Type B pancreatic cell (in vitro differentiated cells): Measurements from ENCODE around the gene ETDC. TPM values are rescaled to one million over a fixed set of nuclear protein-coding genes. Genes with fewer than 3 reads are reported as not detected.
A peak's percentile ranks its signal among the peaks of the same experiment; 100 is the strongest.
"Not testable (repeated sequence)": the region's sequence is repeated elsewhere in the genome, so short reads cannot be mapped to it uniquely, and the experiment has no call there.

Source experiments
- DNase-seq: peaks from one replicate; pipeline ENCODE4 v3.0.0; 2021; ENCODE audit warnings: mixed read lengths; ENCODE audit not compliant: unreplicated experiment; ENCODE audit errors: extremely low spot score
- H3K27ac Mint-ChIP-seq: 2 replicates; pipeline ENCODE4 v1.8.0; 2021; ENCODE audit warnings: mild to moderate bottlenecking, mixed read lengths
- H3K27me3 Mint-ChIP-seq: 2 replicates; pipeline ENCODE4 v1.8.0; 2021; ENCODE audit warnings: mixed read lengths
- H3K36me3 Mint-ChIP-seq: 2 replicates; pipeline ENCODE4 v1.8.0; 2021; ENCODE audit warnings: mixed read lengths
- H3K4me1 Mint-ChIP-seq: one replicate; pipeline ENCODE4 v1.8.0; 2021; ENCODE audit warnings: mixed read lengths; ENCODE audit not compliant: unreplicated experiment
- H3K4me3 Mint-ChIP-seq: 2 replicates; pipeline ENCODE4 v1.8.0; 2021; ENCODE audit warnings: mild to moderate bottlenecking, mixed read lengths
- H3K9me3 Mint-ChIP-seq: 2 replicates; pipeline ENCODE4 v1.8.0; 2021; ENCODE audit warnings: mixed read lengths
- long read RNA-seq: library from polyadenylated mRNA; unstranded; transcript quantifications from one replicate; pipeline ENCODE4 v2.0.0, GENCODE V29; 2020
- total RNA-seq: library from RNA; stranded (reverse); gene quantifications from 2 replicates; pipeline ENCODE4 v1.2.1, GENCODE V29; 2021; ENCODE audit warnings: low replicate concordance
- TF ChIP-seq, protein P1 (sequence below): fragments of 200-600 bp; sonication (generic); conservative IDR thresholded peaks from 2 replicates; pipeline ENCODE4 v1.5.0; 2021; ENCODE audit warnings: antibody characterized with exemption, mild to moderate bottlenecking

Gene ETDC
- total RNA-seq, result not detected in 2 replicates
- long read RNA-seq, result 0 reads

GRCh38 chrX:135309430-135309923, at the start of gene ETDC:
TSS of gene ETDC (plus strand) at chrX:135309480. CDS start at chrX:135309480, 0 bp downstream.
- no peak for DNase-seq
- H3K27me3 Mint-ChIP-seq, result no peaks in the 10 kb centered on the region
- TF ChIP-seq, protein P1, sequence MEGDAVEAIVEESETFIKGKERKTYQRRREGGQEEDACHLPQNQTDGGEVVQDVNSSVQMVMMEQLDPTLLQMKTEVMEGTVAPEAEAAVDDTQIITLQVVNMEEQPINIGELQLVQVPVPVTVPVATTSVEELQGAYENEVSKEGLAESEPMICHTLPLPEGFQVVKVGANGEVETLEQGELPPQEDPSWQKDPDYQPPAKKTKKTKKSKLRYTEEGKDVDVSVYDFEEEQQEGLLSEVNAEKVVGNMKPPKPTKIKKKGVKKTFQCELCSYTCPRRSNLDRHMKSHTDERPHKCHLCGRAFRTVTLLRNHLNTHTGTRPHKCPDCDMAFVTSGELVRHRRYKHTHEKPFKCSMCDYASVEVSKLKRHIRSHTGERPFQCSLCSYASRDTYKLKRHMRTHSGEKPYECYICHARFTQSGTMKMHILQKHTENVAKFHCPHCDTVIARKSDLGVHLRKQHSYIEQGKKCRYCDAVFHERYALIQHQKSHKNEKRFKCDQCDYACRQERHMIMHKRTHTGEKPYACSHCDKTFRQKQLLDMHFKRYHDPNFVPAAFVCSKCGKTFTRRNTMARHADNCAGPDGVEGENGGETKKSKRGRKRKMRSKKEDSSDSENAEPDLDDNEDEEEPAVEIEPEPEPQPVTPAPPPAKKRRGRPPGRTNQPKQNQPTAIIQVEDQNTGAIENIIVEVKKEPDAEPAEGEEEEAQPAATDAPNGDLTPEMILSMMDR, result no peak
- H3K27ac Mint-ChIP-seq, result no peak within 1 kb of the TSS
- peaks cover 9% of the 10 kb centered on the region for H3K9me3 Mint-ChIP-seq
- H3K4me3 Mint-ChIP-seq, result no peak within 1 kb of the TSS
- no peaks in the 10 kb centered on the region for H3K4me1 Mint-ChIP-seq
- H3K36me3 Mint-ChIP-seq, result no peaks in the 10 kb centered on the region

DNA sequence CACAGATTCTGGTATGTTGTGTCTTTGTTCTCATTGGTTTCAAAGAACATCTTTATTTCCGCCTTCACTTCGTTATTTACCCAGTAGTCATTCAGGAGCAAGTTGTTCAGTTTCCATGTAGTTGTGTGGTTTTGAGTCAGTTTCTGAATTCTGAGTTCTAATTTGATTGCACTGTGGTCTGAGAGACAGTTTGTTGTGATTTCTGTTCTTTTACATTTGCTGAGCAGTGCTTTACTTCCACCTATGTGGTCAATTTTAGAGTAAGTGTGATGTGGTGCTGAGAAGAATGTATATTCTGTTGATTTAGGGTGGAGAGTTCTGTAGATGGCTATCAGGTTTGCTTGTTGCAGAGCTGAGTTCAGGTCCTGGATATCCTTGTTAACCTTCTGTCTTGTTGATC, 48.3 kb upstream of the ETDC start:
- not testable (repeated sequence) for H3K4me3 Mint-ChIP-seq, H3K9me3 Mint-ChIP-seq, H3K27me3 Mint-ChIP-seq, H3K4me1 Mint-ChIP-seq, DNase-seq, H3K27ac Mint-ChIP-seq, H3K36me3 Mint-ChIP-seq

DNA sequence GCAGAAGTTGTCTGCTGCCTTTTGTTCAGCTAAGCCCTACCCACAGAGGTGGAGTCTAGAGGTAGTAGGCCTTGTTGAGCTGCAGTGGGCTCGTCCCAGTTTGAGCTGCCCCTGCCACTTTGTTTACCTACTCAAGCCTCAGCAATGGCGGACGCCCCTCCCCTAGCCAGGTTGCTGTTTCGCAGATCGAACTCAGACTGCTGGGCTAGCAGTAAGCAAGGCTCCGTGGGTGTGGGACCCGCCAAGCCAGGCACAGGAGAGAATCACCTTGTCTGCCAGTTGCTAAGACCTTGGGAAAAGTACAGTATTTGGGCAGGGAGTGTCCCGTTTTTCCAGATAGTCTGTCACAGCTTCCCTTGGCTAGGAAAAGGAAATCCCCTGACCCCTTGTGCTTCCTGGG, 45.9 kb upstream of the ETDC start:
- H3K9me3 Mint-ChIP-seq, H3K27ac Mint-ChIP-seq, H3K4me1 Mint-ChIP-seq, DNase-seq, H3K27me3 Mint-ChIP-seq, H3K4me3 Mint-ChIP-seq, H3K36me3 Mint-ChIP-seq: not testable (repeated sequence)

DNA sequence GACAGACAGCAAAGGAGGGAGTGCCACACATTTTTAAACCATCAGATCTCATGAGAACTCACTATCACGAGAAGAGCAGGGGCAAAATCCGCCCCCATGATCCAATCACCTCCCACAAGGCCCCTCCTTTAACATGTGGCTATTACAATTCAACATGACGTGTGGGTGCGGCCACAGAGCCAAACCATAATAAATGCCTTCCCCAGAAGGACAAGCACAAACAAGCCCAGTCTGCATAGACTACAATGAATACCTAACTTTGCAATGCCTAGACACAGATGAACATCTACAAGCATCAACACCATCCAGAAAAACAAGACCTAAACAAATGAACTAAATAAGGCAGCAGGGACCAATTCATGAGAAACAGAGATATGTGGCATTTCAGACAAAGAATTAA, 45.1 kb upstream of the ETDC start:
- Mint-ChIP-seq H3K4me1 (no peaks in the 10 kb centered on the region), H3K27me3 (no peaks in the 10 kb centered on the region), H3K9me3 (peaks cover 9% of the 10 kb centered on the region), H3K27ac (peak overlapping the region; percentile 21), H3K4me3 (no peak overlapping the region), H3K36me3 (peaks cover 3% of the 10 kb centered on the region)
- TF ChIP-seq, protein P1, result no peak
- no peak for DNase-seq

- H3K9me3 Mint-ChIP-seq, result peaks cover 8% of the 10 kb centered on the region
- no peaks in the 10 kb centered on the region for H3K27me3 Mint-ChIP-seq
- no peaks in the 10 kb centered on the region for H3K4me1 Mint-ChIP-seq
- no peak overlapping the region for H3K27ac Mint-ChIP-seq
- TF ChIP-seq, protein P1, result no peak
- no peak for DNase-seq
- no peaks in the 10 kb centered on the region for H3K36me3 Mint-ChIP-seq
- H3K4me3 Mint-ChIP-seq, result no peak overlapping the region
These were observed 36.1 kb upstream of the ETDC start for GRCh38 chrX:135273162-135273561.

- Mint-ChIP-seq H3K36me3 (no peaks in the 10 kb centered on the region), H3K4me1 (no peaks in the 10 kb centered on the region), H3K27ac (no peak overlapping the region), H3K9me3 (peaks cover 22% of the 10 kb centered on the region), H3K27me3 (no peaks in the 10 kb centered on the region), H3K4me3 (no peak overlapping the region)
- TF ChIP-seq, protein P1, result no peak
- no peak for DNase-seq
These were observed 33.3 kb upstream of the ETDC start for GRCh38 chrX:135275973-135276372.
